Mesendoderm (in vitro differentiated cells): ENCODE results near the gene TMSB10.

Experiments
- DNase-seq: peaks from one replicate; pipeline ENCODE4 v3.0.0; 2013
- H2AK5ac ChIP-seq: 2 replicates; pipeline ENCODE4 v1.6.1; 2013; ENCODE audit warnings: low read length, inconsistent platforms
- H2BK120ac ChIP-seq: 2 replicates; pipeline ENCODE4 v1.6.1; 2013; ENCODE audit warnings: low read depth, mild to moderate bottlenecking, low read length, moderate library complexity, mixed read lengths
- H2BK15ac ChIP-seq: replicated peaks from 2 replicates; pipeline ENCODE4 v1.6.1; 2013; ENCODE audit warnings: low read depth, mild to moderate bottlenecking, moderate library complexity
- H2BK5ac ChIP-seq: 2 replicates; pipeline ENCODE4 v1.6.1; 2013; ENCODE audit warnings: low read length, inconsistent platforms
- H3K18ac ChIP-seq: 2 replicates; pipeline ENCODE4 v1.6.1; 2013; ENCODE audit warnings: mild to moderate bottlenecking, low read length, mixed read lengths
- H3K23ac ChIP-seq: one replicate; pipeline ENCODE4 v1.6.1; 2013; ENCODE audit warnings: low read length
- H3K27ac ChIP-seq: 2 replicates; pipeline ENCODE4 v1.5.1; 2013; ENCODE audit warnings: low read depth, mild to moderate bottlenecking, inconsistent platforms, low read length, moderate library complexity
- H3K27me3 ChIP-seq: 2 replicates; pipeline ENCODE4 v1.6.1; 2013; ENCODE audit warnings: low read length, control low read depth, mild to moderate bottlenecking, inconsistent platforms; ENCODE audit not compliant: insufficient read depth, poor library complexity
- H3K36me3 ChIP-seq: 2 replicates; pipeline ENCODE4 v1.6.1; 2013; ENCODE audit warnings: low read length, inconsistent platforms; ENCODE audit not compliant: control insufficient read depth, insufficient read depth
- H3K4ac ChIP-seq: one replicate; pipeline ENCODE4 v1.6.1; 2013; ENCODE audit warnings: low read depth, mild to moderate bottlenecking, low read length, moderate library complexity
- H3K4me1 ChIP-seq: 2 replicates; pipeline ENCODE4 v1.6.1; 2013; ENCODE audit warnings: low read depth, low read length, inconsistent platforms; ENCODE audit not compliant: control insufficient read depth
- H3K4me2 ChIP-seq: 2 replicates; pipeline ENCODE4 v1.6.1; 2013; ENCODE audit warnings: low read length
- H3K4me3 ChIP-seq: 2 replicates; pipeline ENCODE4 v1.5.1; 2013; ENCODE audit warnings: mild to moderate bottlenecking, low read length
- H3K56ac ChIP-seq: one replicate; pipeline ENCODE4 v1.6.1; 2013; ENCODE audit warnings: low read length
- H3K79me1 ChIP-seq: 2 replicates; pipeline ENCODE4 v1.6.1; 2013; ENCODE audit warnings: low read length, inconsistent platforms
- H3K79me2 ChIP-seq: 2 replicates; pipeline ENCODE4 v1.6.1; 2013; ENCODE audit warnings: mild to moderate bottlenecking, low read length; ENCODE audit not compliant: control insufficient read depth, insufficient read depth
- H3K9ac ChIP-seq: 2 replicates; pipeline ENCODE4 v1.6.1; 2013; ENCODE audit warnings: low read length, inconsistent platforms
- H4K5ac ChIP-seq: one replicate; pipeline ENCODE4 v1.6.1; 2013; ENCODE audit warnings: low read length
- H4K8ac ChIP-seq: one replicate; pipeline ENCODE4 v1.6.1; 2013; ENCODE audit warnings: low read depth, mild to moderate bottlenecking, control low read depth, low read length, moderate library complexity
- WGBS: extraction: QIAGEN DNeasy Blood & Tissue Kit; methylation state at CpG from one replicate; pipeline ENCODE4 v1.1.7; 2013; ENCODE audit warnings: low lambda C conversion rate, missing lambda C conversion rate; ENCODE audit not compliant: insufficient coverage; ENCODE audit errors: extremely low coverage; 5-methylcytosine and 5-hydroxymethylcytosine counted together

TMSB10 gene

GRCh38 chr2:84876369-84876768 lies 29.1 kb upstream of the TMSB10 start:
- Histone ChIP-seq H3K4me2 (no peak overlapping the region), H3K4me3 (no peak overlapping the region), H3K27ac (no peak overlapping the region), H3K79me1 (no peaks in the 10 kb centered on the region), H3K56ac (no peak overlapping the region), H3K79me2 (no peaks in the 10 kb centered on the region), H3K9ac (no peak overlapping the region), H3K4me1 (peaks cover 3% of the 10 kb centered on the region), H2AK5ac (no peak overlapping the region), H3K36me3 (no peaks in the 10 kb centered on the region), H2BK120ac (no peak overlapping the region), H2BK15ac (no peak overlapping the region), H3K23ac (no peak overlapping the region), H3K27me3 (peaks cover 21% of the 10 kb centered on the region), H3K4ac (no peak overlapping the region), H4K8ac (no peak overlapping the region), H2BK5ac (no peak overlapping the region), H3K18ac (no peak overlapping the region), H4K5ac (no peak overlapping the region)
- DNase-seq, result no peak
- no CpG with 5 or more reads among the region's 3 CpGs for WGBS

DNA sequence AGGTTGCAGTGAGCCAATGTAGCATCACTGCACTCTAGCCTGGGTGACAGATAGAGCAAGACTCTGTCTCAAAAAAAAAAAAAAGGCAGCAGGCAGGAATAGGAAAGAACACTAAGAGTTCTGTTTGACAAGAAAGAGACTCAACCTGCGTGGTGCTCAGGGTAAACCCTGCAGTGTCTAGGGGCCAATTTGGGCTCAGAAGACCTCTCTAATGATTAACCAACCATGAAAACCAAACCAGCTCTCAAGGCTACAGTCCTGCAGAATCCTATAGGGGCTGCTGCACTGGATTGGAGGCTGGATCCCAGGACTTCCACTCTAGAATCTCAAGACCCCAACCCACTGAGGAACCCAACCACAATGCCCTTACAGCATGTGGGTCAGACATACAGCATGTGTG lies 27.0 kb upstream of the TMSB10 start:
- Histone ChIP-seq H4K5ac (no peak overlapping the region), H2BK5ac (no peak overlapping the region), H3K4me2 (no peak overlapping the region), H2BK120ac (no peak overlapping the region), H4K8ac (no peak overlapping the region), H3K27me3 (peaks cover 21% of the 10 kb centered on the region), H3K4me1 (peaks cover 3% of the 10 kb centered on the region), H3K79me2 (no peaks in the 10 kb centered on the region), H3K4ac (no peak overlapping the region), H3K9ac (no peak overlapping the region), H3K79me1 (no peaks in the 10 kb centered on the region), H2BK15ac (no peak overlapping the region), H3K23ac (no peak overlapping the region), H3K18ac (no peak overlapping the region), H3K4me3 (no peak overlapping the region), H3K36me3 (no peaks in the 10 kb centered on the region), H3K56ac (no peak overlapping the region), H3K27ac (no peak overlapping the region), H2AK5ac (no peak overlapping the region)
- DNase-seq, result no peak
- no CpG with 5 or more reads among the region's 1 CpG for WGBS

DNA sequence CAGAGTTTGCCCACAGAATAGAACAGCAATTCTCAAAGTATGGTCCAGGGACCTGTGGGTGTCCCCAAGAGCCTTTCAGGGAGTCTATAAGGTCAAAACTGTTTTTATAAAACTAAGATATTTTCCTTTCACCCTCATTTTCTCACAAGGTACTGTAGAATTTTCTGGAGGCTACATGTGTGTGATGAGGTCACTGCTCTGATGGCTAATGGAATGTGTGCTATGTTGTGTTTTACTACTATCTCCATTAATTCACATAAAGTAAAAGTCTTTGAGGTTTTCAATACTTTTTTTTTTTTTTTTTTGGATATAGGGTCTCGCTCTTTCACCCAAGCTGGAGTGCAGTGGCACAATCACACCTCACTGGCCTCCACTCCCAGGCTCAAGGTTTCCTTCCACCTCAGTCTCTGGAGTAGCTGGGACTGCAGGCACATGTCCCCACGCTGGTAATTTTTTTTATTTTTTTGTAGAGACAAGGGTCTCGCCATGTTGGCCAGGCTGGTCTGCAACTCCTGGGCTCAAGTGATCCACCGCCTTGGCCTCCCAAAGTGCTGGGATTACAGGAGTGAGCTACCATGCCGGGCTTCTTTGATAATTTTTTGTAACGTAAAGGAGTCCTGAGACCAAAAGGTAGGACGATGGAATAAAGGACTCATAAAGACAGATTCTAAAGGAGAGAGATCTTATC lies 26.4 kb upstream of the TMSB10 start:
- Histone ChIP-seq H3K79me1 (no peaks in the 10 kb centered on the region), H3K36me3 (no peaks in the 10 kb centered on the region), H4K5ac (no peak overlapping the region), H2BK15ac (no peak overlapping the region), H3K4me2 (no peak overlapping the region), H3K9ac (no peak overlapping the region), H4K8ac (no peak overlapping the region), H3K4me3 (no peak overlapping the region), H2BK5ac (no peak overlapping the region), H3K27me3 (peaks cover 22% of the 10 kb centered on the region), H3K4ac (no peak overlapping the region), H3K4me1 (peaks cover 3% of the 10 kb centered on the region), H3K79me2 (no peaks in the 10 kb centered on the region), H3K23ac (no peak overlapping the region), H2AK5ac (no peak overlapping the region), H2BK120ac (no peak overlapping the region), H3K27ac (no peak overlapping the region), H3K18ac (no peak overlapping the region), H3K56ac (no peak overlapping the region)
- no CpG with 5 or more reads among the region's 7 CpGs for WGBS
- DNase-seq, result no peak

DNA sequence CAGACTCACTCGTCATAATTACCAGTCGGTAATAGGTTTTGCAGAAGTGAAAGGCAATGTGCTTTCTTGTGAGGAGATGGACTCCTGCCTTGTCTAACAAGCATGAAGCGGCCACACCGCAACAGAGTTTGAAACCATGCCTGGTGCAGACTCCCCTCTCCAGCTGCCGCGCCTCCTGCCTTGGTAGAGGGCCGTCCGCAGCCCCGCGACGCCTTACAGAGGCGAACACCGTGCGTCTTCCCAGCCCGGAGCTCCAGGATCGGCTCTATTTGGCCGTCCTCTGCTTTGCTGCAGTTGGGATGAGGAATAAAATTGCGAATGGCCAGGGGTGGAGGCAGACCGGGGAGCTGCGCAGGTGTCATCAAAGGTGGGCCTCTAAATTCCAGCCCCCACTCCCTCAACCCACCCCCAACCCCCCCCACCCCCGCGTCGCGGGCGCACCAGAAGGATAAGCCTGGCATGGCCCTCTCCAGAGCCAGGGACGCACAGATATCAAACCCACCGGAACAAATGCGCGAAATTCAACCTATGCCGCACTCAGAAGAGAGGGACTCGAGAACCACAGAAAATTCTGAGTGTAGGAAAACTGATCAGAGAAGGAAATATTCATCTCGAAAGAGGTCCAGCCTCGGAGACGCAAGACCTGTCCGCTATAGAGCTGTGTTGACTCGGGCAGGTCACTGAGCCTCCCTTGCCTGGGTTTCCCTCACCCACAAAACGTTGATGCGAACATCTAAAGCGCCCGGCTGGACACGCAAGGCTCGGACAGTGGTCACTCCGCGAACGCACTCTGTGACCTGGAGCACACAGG lies 25.7 kb upstream of the TMSB10 start:
- no peak for DNase-seq
- H3K9ac ChIP-seq, result peak overlapping the region; percentile 76
- no peak overlapping the region for H3K18ac ChIP-seq
- H3K56ac ChIP-seq, result peak overlapping the region; percentile 90
- no peak overlapping the region for H2BK15ac ChIP-seq
- WGBS, result no CpG with 5 or more reads among the region's 45 CpGs
- H3K79me2 ChIP-seq, result no peaks in the 10 kb centered on the region
- no peak overlapping the region for H2AK5ac ChIP-seq
- no peak overlapping the region for H2BK5ac ChIP-seq
- no peak overlapping the region for H3K23ac ChIP-seq
- no peak overlapping the region for H3K4ac ChIP-seq
- H3K4me1 ChIP-seq, result peaks cover 3% of the 10 kb centered on the region
- no peak overlapping the region for H4K5ac ChIP-seq
- H3K27me3 ChIP-seq, result peaks cover 24% of the 10 kb centered on the region
- peak overlapping the region; percentile 96 for H3K4me2 ChIP-seq
- H3K79me1 ChIP-seq, result no peaks in the 10 kb centered on the region
- H3K4me3 ChIP-seq, result peak overlapping the region; percentile 55
- no peak overlapping the region for H3K27ac ChIP-seq
- no peak overlapping the region for H2BK120ac ChIP-seq
- H4K8ac ChIP-seq, result no peak overlapping the region
- no peaks in the 10 kb centered on the region for H3K36me3 ChIP-seq

DNA sequence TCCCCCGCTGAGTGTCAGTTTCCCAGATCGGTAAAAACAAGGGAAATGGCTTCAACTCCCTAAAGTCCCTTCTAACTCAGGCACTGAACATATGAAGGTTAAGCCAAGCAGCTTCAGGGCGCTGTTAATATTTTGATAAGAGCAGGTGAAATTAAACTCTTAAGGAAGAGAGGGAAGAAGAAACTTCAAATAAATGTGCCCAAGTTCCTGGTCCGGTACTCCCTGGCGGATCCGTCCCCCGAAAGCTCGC lies 25.1 kb upstream of the TMSB10 start:
- Histone ChIP-seq H3K27me3 (peaks cover 24% of the 10 kb centered on the region), H4K5ac (no peak overlapping the region), H2BK120ac (no peak overlapping the region), H3K9ac (peak overlapping the region; percentile 76), H2BK5ac (no peak overlapping the region), H3K23ac (peak overlapping the region; percentile 24), H2AK5ac (no peak overlapping the region), H3K79me2 (no peaks in the 10 kb centered on the region), H3K27ac (no peak overlapping the region), H3K4me1 (peaks cover 3% of the 10 kb centered on the region), H3K79me1 (no peaks in the 10 kb centered on the region), H4K8ac (no peak overlapping the region), H3K18ac (peak overlapping the region; percentile 32), H3K4me2 (peak overlapping the region; percentile 96), H3K4me3 (peak overlapping the region; percentile 55), H3K36me3 (no peaks in the 10 kb centered on the region), H2BK15ac (no peak overlapping the region), H3K56ac (peak overlapping the region; percentile 90), H3K4ac (no peak overlapping the region)
- no CpG with 5 or more reads among the region's 8 CpGs for WGBS
- no peak for DNase-seq
